H9 (cell line): Measurements from ENCODE around the gene DOHH. TPM values are rescaled to one million over a fixed set of nuclear protein-coding genes. Genes with fewer than 3 reads are reported as not detected.

Experiments used
- DNase-seq: peaks from one replicate; pipeline ENCODE4 v3.0.0-alpha.2; 2017
- H2AFZ ChIP-seq: one replicate; pipeline ENCODE4 v1.6.1; 2013; ENCODE audit warnings: mild to moderate bottlenecking, low read length, control low read depth, moderate library complexity
- H2AK5ac ChIP-seq: 2 replicates; pipeline ENCODE4 v1.6.1; 2013; ENCODE audit warnings: low read length, control low read depth, mixed read lengths; ENCODE audit not compliant: insufficient read length
- H2BK120ac ChIP-seq: one replicate; pipeline ENCODE4 v1.6.1; 2013; ENCODE audit warnings: low read depth, mild to moderate bottlenecking, low read length, control low read depth, inconsistent platforms; ENCODE audit not compliant: poor library complexity, severe bottlenecking
- H2BK12ac ChIP-seq: 2 replicates; pipeline ENCODE4 v1.6.1; 2013; ENCODE audit warnings: low read length, control low read depth, mixed read lengths, low read depth; ENCODE audit not compliant: insufficient read length
- H2BK15ac ChIP-seq: 2 replicates; pipeline ENCODE4 v1.6.1; 2013; ENCODE audit warnings: low read depth, low read length, control low read depth
- H2BK20ac ChIP-seq: one replicate; pipeline ENCODE4 v1.6.1; 2013; ENCODE audit warnings: low read depth, mild to moderate bottlenecking, low read length, control low read depth, inconsistent platforms; ENCODE audit not compliant: poor library complexity, severe bottlenecking
- H2BK5ac ChIP-seq: 2 replicates; pipeline ENCODE4 v1.6.1; 2013; ENCODE audit warnings: low read length, control low read depth, mixed read lengths; ENCODE audit not compliant: insufficient read length
- H3K14ac ChIP-seq: 2 replicates; pipeline ENCODE4 v1.6.1; 2013; ENCODE audit warnings: low read length, control low read depth; ENCODE audit not compliant: insufficient read depth
- H3K18ac ChIP-seq: 2 replicates; pipeline ENCODE4 v1.6.1; 2013; ENCODE audit warnings: low read depth, mild to moderate bottlenecking, mixed read lengths, low read length, control low read depth; ENCODE audit not compliant: insufficient read length
- H3K23ac ChIP-seq: 2 replicates; pipeline ENCODE4 v1.6.1; 2013; ENCODE audit warnings: low read length, control low read depth, mixed read lengths, low read depth; ENCODE audit not compliant: insufficient read length
- H3K23me2 ChIP-seq: 2 replicates; pipeline ENCODE4 v1.6.1; 2013; ENCODE audit warnings: low read depth, mild to moderate bottlenecking, mixed read lengths, low read length, control low read depth; ENCODE audit not compliant: insufficient read length, poor library complexity, severe bottlenecking
- H3K27ac ChIP-seq: 2 replicates; pipeline ENCODE4 v1.5.1; 2013; ENCODE audit warnings: low read length, control low read depth, mixed read lengths, low read depth; ENCODE audit not compliant: insufficient read length
- H3K27me3 ChIP-seq: 2 replicates; pipeline ENCODE4 v1.6.1; 2013; ENCODE audit warnings: low read length, control low read depth, inconsistent platforms; ENCODE audit not compliant: insufficient read depth
- H3K4ac ChIP-seq: 2 replicates; pipeline ENCODE4 v1.6.1; 2013; ENCODE audit warnings: low read depth, mild to moderate bottlenecking, control low read depth, inconsistent platforms, low read length, moderate library complexity
- H3K4me1 ChIP-seq: 2 replicates; pipeline ENCODE4 v1.6.1; 2013; ENCODE audit warnings: low read length, control low read depth, inconsistent platforms; ENCODE audit not compliant: insufficient read depth
- H3K4me2 ChIP-seq: 2 replicates; pipeline ENCODE4 v1.6.1; 2013; ENCODE audit warnings: low read length, control low read depth, mixed read lengths; ENCODE audit not compliant: insufficient read length, insufficient read depth
- H3K56ac ChIP-seq: 2 replicates; pipeline ENCODE4 v1.6.1; 2013; ENCODE audit warnings: low read depth, mild to moderate bottlenecking, mixed read lengths, low read length, control low read depth; ENCODE audit not compliant: insufficient read length
- H3K79me1 ChIP-seq: 2 replicates; pipeline ENCODE4 v1.6.1; 2013; ENCODE audit warnings: low read depth, mild to moderate bottlenecking, moderate library complexity, low read length, control low read depth, inconsistent platforms; ENCODE audit not compliant: insufficient read depth, poor library complexity, severe bottlenecking
- H3K79me2 ChIP-seq: 2 replicates; pipeline ENCODE4 v1.6.1; 2013; ENCODE audit warnings: low read length, control low read depth, inconsistent platforms; ENCODE audit not compliant: insufficient read depth
- H3K9ac ChIP-seq: 2 replicates; pipeline ENCODE4 v1.6.1; 2013; ENCODE audit warnings: low read length, control low read depth, mixed read lengths; ENCODE audit not compliant: insufficient read length; ENCODE audit errors: extremely low read depth
- H3K9me3 ChIP-seq: one replicate; pipeline ENCODE4 v1.6.1; 2013; ENCODE audit warnings: low read depth, low read length, inconsistent platforms; ENCODE audit not compliant: control insufficient read depth
- H3T11ph ChIP-seq: one replicate; pipeline ENCODE4 v1.6.1; 2013; ENCODE audit warnings: mild to moderate bottlenecking, low read length, control low read depth, inconsistent platforms
- H4K20me1 ChIP-seq: one replicate; pipeline ENCODE4 v1.6.1; 2013; ENCODE audit not compliant: control insufficient read depth, insufficient read length, insufficient read depth
- H4K5ac ChIP-seq: 2 replicates; pipeline ENCODE4 v1.6.1; 2013; ENCODE audit warnings: low read depth, mild to moderate bottlenecking, mixed read lengths, low read length, control low read depth; ENCODE audit not compliant: insufficient read length
- H4K8ac ChIP-seq: replicated peaks from 2 replicates; pipeline ENCODE4 v1.6.1; 2013; ENCODE audit warnings: low read length, control low read depth, mixed read lengths, low read depth; ENCODE audit not compliant: insufficient read length
- H4K91ac ChIP-seq: 2 replicates; pipeline ENCODE4 v1.6.1; 2013; ENCODE audit warnings: low read depth, mild to moderate bottlenecking, moderate library complexity, mixed read lengths, low read length, control low read depth; ENCODE audit not compliant: insufficient read length
- H3K27ac Mint-ChIP-seq, 3 experiments: 2 replicates in 2 of 3; 3 replicates in 1 of 3; pipeline ENCODE4 v1.8.0; 2020 to 2021; ENCODE audit warnings: mixed read lengths in 3 of 3, mild to moderate bottlenecking in 1 of 3, moderate library complexity in 1 of 3
- H3K27me3 Mint-ChIP-seq: 2 replicates; pipeline ENCODE4 v1.8.0; 2021; ENCODE audit warnings: low read depth, mild to moderate bottlenecking, moderate library complexity, mixed read lengths
- H3K36me3 Mint-ChIP-seq, 3 experiments: 2 replicates in 2 of 3; 3 replicates in 1 of 3; pipeline ENCODE4 v1.8.0; 2020 to 2021; ENCODE audit warnings: low read depth in 3 of 3, mixed read lengths in 3 of 3; ENCODE audit not compliant: insufficient read depth in 1 of 3
- H3K4me1 Mint-ChIP-seq, 2 experiments: 2 replicates each; pipeline ENCODE4 v1.8.0; 2020; ENCODE audit warnings: mixed read lengths in 2 of 2
- H3K4me3 Mint-ChIP-seq, 2 experiments: 2 replicates in 1 of 2; 3 replicates in 1 of 2; pipeline ENCODE4 v1.8.0; 2020 to 2021; ENCODE audit warnings: mild to moderate bottlenecking in 2 of 2, mixed read lengths in 2 of 2, moderate library complexity in 1 of 2
- H3K9me3 Mint-ChIP-seq, 2 experiments: 2 replicates in 1 of 2; 3 replicates in 1 of 2; pipeline ENCODE4 v1.8.0; 2020; ENCODE audit warnings: mild to moderate bottlenecking in 2 of 2, mixed read lengths in 2 of 2, moderate library complexity in 1 of 2
- CTCF ChIP-seq: fragments of 200-600 bp; sonication (generic); conservative IDR thresholded peaks from 3 replicates; pipeline ENCODE4 v1.8.0; 2021; ENCODE audit warnings: antibody characterized with exemption, mild to moderate bottlenecking
- WGBS: extraction: QIAGEN DNeasy Blood & Tissue Kit; methylation state at CpG from one replicate; pipeline ENCODE4 v1.1.7; 2013; ENCODE audit warnings: missing lambda C conversion rate, low lambda C conversion rate, mixed read lengths; ENCODE audit not compliant: insufficient read length; ENCODE audit errors: extremely low coverage; 5-methylcytosine and 5-hydroxymethylcytosine counted together
- total RNA-seq: library from RNA; stranded (reverse); gene quantifications from 2 replicates; pipeline ENCODE4 v1.2.1, GENCODE V29; 2021

The DOHH gene
- total RNA-seq, 1 experiment from 2014 or later, result 16.5 TPM

GRCh38 chr19:3528539-3529211 lies 28.2 kb upstream of the DOHH start:
- Histone ChIP-seq H3K18ac (no peak overlapping the region), H3K4ac (no peak overlapping the region), H2BK20ac (no peak overlapping the region), H4K91ac (no peak overlapping the region), H4K8ac (no peak overlapping the region), H3K9ac (no peak overlapping the region), H3K23ac (no peak overlapping the region), H2BK120ac (no peak overlapping the region), H3K56ac (no peak overlapping the region), H4K5ac (no peak overlapping the region), H3K27ac (no peak overlapping the region), H3K14ac (no peak overlapping the region), H2BK5ac (no peak overlapping the region), H3K79me2 (no peaks in the 10 kb centered on the region), H2AK5ac (no peak overlapping the region), H3K4me2 (no peak overlapping the region), H2BK15ac (no peak overlapping the region), H3K9me3 (no peaks in the 10 kb centered on the region), H4K20me1 (no peaks in the 10 kb centered on the region), H3K23me2 (no peaks in the 10 kb centered on the region), H3K4me1 (no peaks in the 10 kb centered on the region), H2AFZ (no peak overlapping the region), H2BK12ac (no peak overlapping the region), H3T11ph (no peak overlapping the region), H3K27me3 (no peaks in the 10 kb centered on the region), H3K79me1 (no peaks in the 10 kb centered on the region)
- Mint-ChIP-seq H3K27ac (no peak overlapping the region), H3K4me1 (no peaks in the 10 kb centered on the region), H3K36me3 (peaks cover 14 to 42% (median 37%) of the 10 kb centered on the region in 3 experiments; a peak in 6 of 7 replicates), H3K9me3 (no peaks in the 10 kb centered on the region), H3K4me3 (no peak overlapping the region), H3K27me3 (no peaks in the 10 kb centered on the region)
- 100% methylated on average over 1 of the region's 20 CpGs for WGBS
- TF ChIP-seq CTCF, result no peak
- DNase-seq, result no peak
